ENCODE measurements around the gene NPY1R.

Gene NPY1R

GRCh38 chr4:163332526-163333406 is at the start of gene NPY1R:
TSS of gene NPY1R (minus strand) at chr4:163332596. CDS start at chr4:163326554, 6,042 bp downstream.
- DNase-seq: no peak

- DNase-seq: no peak
Measured at GRCh38 chr4:163380703-163381102, 48.3 kb upstream of the NPY1R start.

GRCh38 chr4:163378661-163379060 is 46.3 kb upstream of the NPY1R start:
- DNase-seq: no peak

GRCh38 chr4:163372029-163372428 is 39.6 kb upstream of the NPY1R start:
- no peak for DNase-seq

GRCh38 chr4:163367651-163368050 is 35.3 kb upstream of the NPY1R start:
- no peak for DNase-seq

- no peak for DNase-seq
Measured at GRCh38 chr4:163356104-163356503, 23.7 kb upstream of the NPY1R start.

GRCh38 chr4:163353054-163353453 is 20.7 kb upstream of the NPY1R start:
- DNase-seq: no peak

- no peak for DNase-seq
Measured at GRCh38 chr4:163350672-163351071, 18.3 kb upstream of the NPY1R start.

GRCh38 chr4:163344147-163345125 is 12.0 kb upstream of the NPY1R start:
- no peak for DNase-seq

- no peak for DNase-seq
Measured at GRCh38 chr4:163343604-163344146, 11.3 kb upstream of the NPY1R start, which contains the start of gene NPY5R. TSS of gene NPY5R (plus strand) at chr4:163343892. CDS start at chr4:163350274, 6,382 bp downstream.

GRCh38 chr4:163335384-163335783 is 3.0 kb upstream of the NPY1R start:
- no peak for DNase-seq

GRCh38 chr4:163331629-163332376 is 593 bp downstream of the NPY1R start:
- DNase-seq: no peak

- no peak for DNase-seq
Measured at GRCh38 chr4:163330916-163331628, 1.3 kb downstream of the NPY1R start.

GRCh38 chr4:163317110-163317509 is 15.3 kb downstream of the NPY1R start:
- no peak for DNase-seq

- DNase-seq: no peak
Measured at GRCh38 chr4:163309466-163309865, 22.9 kb downstream of the NPY1R start.

- no peak for DNase-seq
Measured at GRCh38 chr4:163303069-163303468, 29.3 kb downstream of the NPY1R start.

- no peak for DNase-seq
Measured at GRCh38 chr4:163300445-163300844, 32.0 kb downstream of the NPY1R start.

- no peak for DNase-seq
Measured at GRCh38 chr4:163295138-163295537, 37.3 kb downstream of the NPY1R start.

- DNase-seq: no peak
Measured at GRCh38 chr4:163284304-163284703, 48.1 kb downstream of the NPY1R start.

- no peak for DNase-seq
Measured at GRCh38 chr4:163280703-163281519, 51.5 kb downstream of the NPY1R start.

GRCh38 chr4:163279713-163280112 is 52.7 kb downstream of the NPY1R start:
- DNase-seq: no peak
